Forelimb muscle (tissue), 1 donor: Measurements from ENCODE around the gene ZDHHC11. TPM values are rescaled to one million over a fixed set of nuclear protein-coding genes. Genes with fewer than 3 reads are reported as not detected.
"Not testable (repeated sequence)": the region's sequence is repeated elsewhere in the genome, so short reads cannot be mapped to it uniquely, and the experiment has no call there.

Experiments used
- DNase-seq: peaks from one replicate; pipeline ENCODE4 v3.0.0-alpha.2; 2013; ENCODE audit warnings: low read depth
- polyA plus RNA-seq: library from polyadenylated mRNA; unstranded; fragments of 120-200 nt; gene quantifications from one replicate; pipeline ENCODE4 v1.2.1, GENCODE V29; 2013; ENCODE audit not compliant: insufficient read length

ZDHHC11 gene
- polyA plus RNA-seq, 1 donor = 8.7 TPM

DNA sequence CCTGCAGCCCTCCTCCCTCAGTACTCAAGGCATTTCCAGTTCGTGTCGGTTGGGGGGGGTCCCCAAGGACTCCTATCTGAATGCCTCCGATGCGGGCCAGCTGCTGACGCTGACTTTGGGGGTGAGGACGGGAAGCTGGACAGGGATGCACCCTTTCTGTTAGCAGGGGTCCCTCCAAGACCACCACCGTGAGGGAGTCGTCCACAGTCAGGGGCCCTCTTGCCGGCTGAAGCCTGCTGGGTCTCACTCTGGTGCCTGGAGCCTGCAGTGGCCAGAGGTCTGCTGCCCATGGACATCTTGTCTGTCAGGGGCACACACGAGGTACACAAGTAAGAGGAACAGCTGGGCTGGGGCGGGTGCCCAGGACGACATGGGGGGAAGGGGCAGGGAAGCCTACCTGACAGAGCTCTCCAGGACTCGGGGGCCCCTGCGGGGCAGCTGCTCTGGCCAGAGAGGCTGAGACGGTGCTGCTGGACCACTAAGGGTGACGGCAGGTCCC is 9.1 kb upstream of the ZDHHC11 start:
- DNase-seq = no peak

DNA sequence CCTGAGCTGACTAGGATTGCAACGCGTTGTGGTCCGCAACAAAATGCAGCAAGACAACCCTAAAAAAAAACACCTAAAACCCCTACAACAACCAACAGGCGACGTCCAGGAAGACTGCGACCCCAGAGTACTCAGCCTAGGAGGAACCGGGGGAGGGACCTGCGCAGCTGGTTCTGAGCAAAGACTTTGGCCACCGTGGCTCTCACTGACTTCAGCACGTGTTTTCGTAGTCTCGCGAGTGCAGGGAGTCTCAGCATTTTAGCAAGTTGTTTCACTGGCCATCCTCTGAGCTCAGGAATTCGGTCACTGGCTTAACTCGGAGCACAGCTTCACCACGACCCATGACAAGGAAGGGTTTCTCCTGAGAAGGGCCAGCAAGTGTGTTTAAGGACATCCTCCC is 8.6 kb upstream of the ZDHHC11 start:
- no peak for DNase-seq

DNA sequence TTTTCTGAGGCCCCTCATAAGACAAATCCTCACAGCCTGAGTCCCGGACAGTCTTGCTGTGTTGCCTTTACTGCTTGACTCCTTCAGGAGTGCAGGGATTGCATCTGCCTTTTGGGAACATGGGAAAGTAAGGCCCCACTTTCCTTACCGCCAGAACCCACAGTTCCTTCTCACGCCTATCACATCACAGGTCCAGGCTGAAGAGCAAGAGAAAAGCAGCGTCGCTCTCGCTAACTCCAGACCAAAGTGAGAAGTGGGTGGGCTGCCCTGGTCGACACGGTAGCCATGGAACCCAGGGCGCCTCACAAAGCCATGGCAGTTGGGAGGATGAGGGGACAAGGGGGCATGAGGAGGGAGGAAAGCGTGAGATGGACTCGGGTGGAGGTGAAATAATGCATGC is 7.9 kb upstream of the ZDHHC11 start:
- DNase-seq = no peak

DNA sequence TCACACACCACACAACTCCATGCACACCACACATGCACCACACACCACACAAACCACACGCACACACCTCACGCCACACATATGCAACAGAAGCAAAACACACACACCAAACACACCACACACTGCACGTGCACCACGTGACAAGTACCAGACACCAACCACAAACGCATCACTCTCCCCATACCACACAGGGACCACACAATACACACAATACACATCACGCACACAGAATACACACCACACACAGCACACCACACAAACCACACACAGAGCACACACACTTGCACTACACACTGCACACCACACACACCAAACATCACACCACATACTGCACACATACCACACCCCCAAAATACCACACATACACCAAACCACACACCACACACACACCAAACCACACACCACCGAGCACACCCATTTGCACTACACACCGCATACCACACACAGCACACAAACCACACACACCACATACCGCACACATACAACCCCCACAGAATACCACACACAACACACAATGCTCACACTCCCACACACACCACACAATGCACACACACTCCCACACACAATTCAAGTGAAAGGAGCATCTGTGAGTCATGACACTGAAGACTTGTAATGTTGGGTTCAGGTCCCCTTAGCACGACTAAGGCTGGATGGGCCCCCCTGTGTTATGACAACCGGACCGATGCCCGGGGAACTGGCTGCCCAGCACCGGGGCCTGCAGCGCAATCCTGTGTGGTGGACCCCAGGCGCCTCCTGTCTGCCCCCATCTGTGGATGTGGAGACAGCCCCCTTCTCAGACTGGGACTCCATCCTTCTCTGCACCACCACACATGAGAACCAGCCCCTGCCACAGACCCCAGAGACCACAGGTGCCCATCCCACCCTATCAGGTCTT is 6.0 kb upstream of the ZDHHC11 start:
- DNase-seq = no peak

DNA sequence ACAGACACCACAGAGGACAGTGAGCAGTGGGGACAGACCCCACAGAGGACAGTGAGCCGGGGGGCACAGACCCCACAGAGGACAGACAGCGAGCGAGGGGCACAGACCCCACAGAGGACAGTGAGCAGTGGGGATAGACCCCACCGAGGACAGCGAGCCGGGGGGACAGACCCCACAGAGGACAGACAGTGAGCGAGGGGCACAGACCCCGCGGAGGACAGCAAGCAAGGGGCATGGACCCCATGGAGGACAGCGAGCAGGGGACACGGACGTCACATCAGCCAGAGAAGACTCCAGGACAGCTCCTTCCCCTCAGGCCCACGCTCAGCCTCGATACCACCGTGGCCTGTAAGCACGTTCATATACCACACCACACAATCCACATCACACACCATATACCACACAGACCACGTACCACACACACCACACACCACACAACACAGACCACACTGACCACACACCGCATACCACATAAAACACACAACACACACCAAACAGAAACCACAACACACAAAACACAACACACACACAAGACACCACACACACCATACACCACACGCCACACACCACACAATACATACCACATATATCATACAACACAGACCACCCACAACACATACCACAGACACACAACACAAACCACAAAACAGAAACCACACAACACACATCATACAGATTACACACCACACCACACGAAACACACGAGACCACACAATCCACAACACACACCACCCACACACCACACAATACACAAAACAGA is 5.2 kb upstream of the ZDHHC11 start:
- no peak for DNase-seq

DNA sequence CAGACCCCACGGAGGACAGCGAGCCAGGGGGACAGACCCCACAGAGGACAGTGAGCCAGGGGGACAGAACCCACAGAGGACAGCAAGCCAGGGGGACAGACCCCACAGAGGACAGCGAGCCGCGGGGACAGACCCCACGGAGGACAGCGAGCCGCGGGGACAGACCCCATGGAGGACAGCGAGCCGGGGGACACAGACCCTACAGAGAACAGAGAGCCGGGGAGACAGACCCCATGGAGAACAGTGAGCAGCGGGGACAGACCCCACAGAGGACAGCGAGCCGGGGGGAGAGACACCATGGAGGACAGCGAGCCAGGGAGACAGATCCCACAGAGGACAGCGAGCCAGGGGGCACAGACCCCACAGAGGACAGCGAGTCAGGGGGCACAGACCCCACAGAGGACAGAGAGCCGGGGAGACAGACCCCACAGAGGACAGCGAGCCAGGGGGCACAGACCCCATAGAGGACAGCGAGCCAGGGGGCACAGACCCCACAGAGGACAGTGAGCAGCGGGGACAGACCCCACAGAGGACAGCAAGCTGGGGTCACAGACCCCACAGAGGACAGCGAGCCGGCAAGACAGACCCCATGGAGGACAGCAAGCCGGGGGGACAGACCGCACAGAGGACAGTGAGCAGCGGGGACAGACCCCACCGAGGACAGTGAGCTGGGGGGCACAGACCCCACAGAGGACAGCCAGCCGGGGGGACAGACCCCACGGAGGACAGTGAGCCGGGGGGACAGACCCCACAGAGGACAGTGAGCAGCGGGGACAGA is 4.4 kb upstream of the ZDHHC11 start:
- DNase-seq = no peak

DNA sequence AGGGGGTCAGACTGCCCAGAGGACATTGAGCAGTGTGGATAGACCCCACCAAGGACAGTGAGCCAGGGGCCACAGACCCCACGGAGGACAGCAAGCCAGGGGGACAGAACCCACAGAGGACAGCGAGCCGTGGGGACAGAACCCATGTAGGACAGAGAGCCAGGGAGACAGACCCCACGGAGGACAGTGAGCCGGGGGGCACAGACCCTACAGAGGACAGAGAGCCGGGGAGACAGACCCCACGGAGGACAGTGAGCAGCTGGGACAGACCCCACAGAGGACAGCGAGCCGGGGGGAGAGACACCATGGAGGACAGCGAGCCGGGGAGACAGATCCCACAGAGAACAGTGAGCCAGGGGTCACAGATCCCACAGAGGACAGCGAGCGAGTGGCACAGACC is 3.4 kb upstream of the ZDHHC11 start:
- DNase-seq = no peak

DNA sequence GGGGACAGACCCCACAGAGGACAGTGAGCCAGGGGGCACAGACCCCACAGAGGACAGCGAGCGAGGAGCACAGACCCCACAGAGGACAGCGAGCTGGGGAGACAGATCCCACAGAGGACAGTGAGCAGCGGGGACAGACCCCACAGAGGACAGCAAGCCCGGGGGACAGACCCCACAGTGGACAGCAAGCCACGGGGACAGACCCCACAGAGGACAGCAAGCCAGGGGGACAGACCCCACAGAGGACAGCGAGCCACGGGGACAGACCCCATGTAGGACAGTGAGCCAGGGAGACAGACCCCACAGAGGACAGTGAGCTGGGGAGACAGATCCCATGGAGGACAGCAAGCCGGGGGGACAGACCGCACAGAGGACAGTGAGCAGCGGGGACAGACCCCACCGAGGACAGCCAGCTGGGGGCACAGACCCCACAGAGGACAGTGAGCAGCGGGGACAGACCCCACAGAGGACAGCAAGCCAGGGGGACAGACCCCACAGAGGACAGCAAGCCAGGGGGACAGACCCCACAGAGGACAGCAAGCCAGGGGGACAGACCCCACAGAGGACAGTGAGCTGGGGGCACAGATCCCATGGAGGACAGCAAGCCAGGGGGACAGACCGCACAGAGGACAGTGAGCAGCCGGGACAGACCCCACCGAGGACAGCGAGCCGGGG is 2.8 kb upstream of the ZDHHC11 start:
- not testable (repeated sequence) for DNase-seq

DNA sequence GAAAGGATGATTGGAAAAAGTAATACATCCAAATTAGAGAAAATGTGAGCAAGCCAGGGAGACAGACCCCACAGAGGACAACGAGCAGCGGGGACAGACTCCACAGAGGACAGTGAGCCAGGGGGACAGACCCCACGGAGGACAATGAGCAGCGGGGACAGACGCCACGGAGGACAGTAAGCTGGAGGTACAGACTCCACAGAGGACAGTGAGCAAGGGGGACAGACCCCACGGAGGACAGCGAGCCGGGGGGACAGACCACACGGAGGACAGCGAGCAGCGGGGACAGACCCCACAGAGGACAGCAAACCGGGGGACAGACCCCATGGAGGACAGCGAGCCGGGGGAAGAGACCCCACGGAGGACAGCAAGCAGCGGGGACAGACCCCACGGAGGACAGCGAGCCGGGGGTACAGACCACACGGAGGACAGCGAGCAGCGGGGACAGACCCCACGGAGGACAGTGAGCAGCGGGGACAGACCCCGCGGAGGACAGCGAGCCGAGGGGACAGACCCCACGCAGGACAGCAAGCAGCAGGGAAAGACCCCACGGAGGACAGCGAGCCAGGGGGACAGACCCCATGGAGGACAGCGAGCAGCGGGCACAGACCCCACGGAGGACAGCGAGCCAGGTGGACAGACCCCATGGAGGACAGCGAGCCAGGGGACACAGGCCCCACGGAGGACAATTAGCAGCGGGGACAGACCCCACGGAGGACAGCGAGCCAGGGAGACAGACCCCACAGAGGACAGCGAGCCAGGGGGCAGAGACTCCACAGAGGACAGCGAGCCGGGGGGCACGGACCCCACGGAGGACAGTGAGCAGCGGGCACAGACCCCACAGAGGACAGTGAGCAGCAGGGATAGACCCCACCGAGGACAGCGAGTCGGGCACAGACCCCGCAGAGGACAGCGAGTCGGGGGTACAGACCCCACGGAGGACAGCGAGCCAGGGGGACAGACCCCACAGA is 1.9 kb upstream of the ZDHHC11 start:
- no peak for DNase-seq

DNA sequence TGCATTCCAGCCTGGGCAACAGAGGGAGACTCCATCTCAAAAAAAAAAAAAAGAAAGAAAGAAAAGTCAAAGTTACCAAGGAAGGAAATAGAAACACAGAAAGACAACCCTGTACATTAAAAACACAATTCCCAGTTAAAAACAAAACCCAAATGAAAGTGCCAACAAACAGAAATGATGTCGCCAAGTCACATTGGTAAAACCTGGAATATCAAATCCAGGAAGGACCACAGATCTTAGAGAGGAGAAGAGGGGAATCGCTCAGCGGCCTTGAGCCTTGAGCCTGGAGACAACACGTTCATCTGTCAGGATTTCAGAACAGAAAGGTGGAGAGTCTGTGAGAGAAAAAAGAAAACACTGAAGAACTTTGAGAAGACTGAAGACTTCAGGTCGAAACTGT is 1.2 kb upstream of the ZDHHC11 start:
- DNase-seq = no peak

DNA sequence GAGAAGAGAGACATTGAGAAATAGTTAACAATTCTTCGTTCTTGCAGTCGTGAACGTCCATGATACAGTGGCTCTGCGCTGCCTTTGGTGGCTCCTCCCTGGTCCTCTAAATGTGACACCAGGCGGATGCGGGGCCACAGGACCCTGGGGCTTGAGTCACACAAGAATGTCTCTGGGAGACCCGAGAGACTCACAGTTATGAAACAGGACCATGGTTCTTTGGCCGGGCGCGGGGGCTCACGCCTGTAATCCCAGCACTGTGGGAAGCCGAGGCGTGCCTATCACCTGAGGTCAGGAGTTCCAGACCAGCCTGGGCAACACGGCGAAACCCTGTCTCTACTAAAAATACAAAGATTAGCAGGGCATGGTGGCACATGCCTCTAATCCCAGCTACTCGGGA is 767 bp upstream of the ZDHHC11 start:
- DNase-seq = no peak

DNA sequence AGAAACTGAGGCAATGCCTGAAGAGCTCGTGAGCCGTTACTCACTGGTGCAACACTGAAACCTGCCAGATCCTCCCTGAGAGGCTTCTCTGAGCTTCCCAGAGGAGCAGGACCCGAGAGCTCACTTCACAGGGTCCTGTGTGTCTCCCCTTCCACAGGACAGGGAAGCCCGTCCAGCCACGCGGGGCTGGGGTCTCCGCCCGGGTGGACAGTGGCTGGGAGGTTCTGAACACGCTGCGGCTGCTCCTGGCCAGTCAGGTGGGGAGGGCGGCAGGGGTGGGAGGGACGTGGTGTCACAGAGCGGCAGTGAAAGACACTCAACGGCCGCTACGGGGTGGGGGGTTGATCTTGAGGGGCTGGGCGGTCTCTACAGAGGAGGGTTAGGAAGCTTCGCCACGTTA is 290 bp upstream of the ZDHHC11 start:
- no peak for DNase-seq

DNA sequence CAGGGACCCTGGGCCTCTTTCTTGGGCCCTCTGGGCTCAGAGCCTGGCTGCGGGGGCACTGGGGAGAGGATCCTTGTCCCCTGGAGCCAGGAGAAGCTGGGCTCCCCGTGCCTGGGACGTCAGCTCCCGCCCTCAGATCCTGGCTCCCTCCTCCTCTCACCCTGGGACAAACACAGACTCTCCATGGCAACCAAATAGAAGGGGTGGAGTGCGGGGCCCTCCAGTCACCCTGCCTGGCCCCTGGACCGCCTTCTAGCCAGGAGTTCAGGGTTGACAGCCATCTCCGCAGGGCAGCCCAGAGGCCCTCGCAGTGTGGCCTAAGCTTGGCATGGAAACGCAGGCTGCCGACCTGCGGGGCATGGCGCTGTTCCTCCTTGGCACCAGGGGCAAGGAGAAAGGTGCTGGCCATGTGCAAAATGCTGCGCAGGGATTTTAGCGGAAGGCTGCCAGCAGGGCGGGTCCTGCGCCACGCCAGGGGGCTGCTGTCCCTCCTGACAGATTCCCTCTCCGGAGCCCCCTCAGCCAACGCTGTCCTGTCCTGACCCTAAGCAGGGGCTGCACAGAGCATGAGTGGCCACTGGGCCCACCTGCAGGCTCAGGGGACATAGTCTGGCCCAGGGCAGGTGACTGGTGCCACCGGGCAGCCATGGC is 1.0 kb downstream of the ZDHHC11 start:
- peak; percentile 9 for DNase-seq

DNA sequence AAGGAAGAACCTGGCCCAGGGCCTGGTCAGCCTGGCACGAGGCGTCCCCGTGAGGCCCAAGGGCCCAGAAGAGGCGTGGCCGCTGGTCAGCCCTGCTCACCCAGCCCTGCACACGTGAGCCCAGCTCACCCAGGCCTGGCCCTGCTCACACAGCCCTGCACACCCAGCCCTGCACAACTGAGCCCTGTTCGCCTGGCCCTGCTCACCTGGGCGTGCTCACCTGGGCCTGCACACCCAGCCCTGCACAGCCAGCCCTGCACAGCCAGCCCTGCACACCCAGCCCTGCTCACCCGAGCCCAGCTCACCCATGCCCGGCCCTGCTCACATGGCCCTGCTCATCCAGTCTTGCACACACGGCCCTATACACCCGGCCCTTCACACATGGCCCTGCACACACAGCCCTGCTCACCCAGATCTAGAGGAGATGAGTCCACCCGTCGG is 2.1 kb downstream of the ZDHHC11 start:
- DNase-seq = no peak

DNA sequence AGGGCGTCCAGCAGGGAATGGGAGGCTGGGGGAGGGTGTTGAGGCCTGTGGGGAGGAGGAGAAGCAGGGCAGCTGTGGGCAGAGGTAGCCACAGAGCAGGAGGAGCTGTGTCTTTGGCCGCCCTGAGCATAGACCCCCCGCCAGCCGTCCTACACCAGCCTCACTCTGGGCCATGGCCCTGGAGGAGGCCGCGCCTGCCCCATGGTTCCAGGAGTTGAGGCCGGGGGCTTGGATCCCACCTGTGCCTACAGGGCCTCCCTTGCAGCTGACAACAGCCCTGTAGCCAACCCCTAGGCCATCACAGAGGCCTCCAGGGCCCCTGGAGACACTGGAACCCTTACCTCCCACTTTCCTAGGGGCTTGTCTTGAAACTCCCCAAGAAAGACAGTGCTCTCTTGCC is 3.0 kb downstream of the ZDHHC11 start:
- not testable (repeated sequence) for DNase-seq

DNA sequence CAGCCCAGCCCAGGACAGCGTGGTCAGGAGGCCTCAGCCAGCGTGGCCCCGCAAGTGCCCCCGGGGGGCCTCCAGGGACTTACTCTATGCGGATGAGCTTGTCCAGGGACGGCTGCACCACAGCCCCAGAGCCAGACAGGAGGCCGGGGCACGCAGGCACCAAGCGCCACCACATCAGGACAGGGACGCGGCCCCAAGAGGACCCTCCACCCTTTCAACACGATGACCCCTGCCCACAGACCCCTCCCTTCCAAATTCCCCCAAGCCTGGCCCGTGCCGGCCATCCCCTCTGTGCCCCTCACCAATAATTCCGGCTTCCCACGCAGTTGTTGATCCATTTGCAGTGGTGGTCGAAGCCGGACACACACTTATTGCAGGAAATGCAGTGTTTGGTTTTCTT is 3.6 kb downstream of the ZDHHC11 start:
- DNase-seq = not testable (repeated sequence)

DNA sequence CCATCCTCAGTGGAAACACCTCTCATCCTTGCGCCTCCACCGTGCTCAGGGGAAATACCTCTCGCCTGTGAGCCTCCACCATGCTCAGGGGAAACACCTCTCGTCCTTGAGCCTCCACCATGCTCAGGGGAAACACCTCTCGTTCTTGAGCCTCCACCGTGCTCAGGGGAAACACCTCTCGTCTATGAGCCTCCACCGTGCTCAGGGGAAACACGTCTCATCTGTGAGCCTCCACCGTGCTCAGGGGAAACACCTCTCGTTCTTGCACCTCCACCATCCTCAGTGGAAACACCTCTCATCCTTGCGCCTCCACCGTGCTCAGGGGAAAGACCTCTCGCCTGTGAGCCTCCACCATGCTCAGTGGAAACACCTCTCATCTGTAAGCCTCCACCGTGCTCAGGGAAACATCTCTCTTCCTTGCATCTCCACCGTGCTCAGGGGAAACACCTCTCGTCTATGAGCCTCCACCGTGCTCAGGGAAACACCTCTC is 4.1 kb downstream of the ZDHHC11 start:
- not testable (repeated sequence) for DNase-seq

DNA sequence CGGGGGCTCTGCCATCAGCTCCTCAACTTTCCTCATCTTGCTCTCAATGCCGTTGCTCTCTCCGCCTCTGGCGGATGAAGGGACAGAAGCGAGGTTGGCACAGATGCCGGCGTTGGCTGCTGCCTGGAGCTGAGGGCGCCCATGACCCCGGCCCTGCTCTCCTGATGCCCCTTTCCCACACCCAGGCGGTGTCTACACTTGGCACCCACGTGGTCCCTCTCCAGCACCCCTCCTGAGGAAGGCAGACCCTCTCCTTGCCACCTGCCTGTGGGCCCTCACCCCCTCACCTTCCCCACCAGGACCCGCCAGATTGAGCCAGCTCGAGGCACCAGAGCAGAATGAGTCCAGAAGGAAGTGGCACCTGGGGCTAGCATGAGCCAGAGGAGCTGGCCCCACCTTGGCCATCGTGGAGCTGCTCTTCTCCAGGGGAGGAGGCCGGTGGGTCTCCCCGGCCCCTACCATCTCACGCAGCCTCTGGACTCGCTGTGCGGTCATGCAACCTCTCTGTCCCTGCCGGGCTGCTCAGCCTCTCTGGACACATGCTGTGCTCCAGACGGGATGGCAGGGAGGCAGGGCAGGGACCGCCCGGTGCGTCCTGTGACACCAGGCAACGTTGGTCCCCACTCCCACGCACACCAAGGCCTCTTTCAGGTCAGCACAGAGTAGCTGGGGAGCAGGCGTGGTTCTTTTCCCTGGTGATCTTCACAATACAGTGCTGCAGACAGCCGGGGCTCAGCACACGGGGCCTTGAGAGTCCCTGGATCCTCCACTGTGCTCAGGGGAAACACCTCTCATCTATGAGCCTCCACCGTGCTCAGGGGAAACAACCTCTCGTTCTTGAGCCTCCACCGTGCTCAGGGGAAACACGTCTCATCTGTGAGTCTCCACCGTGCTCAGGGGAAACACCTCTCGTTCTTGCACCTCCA is 4.8 kb downstream of the ZDHHC11 start:
- DNase-seq = not testable (repeated sequence)
